HCT116 (cell line): Measurements from ENCODE around the gene PRKD2.

Experiments used
- EZH2 ChIP-seq: fragments of 200-600 bp; sonication (generic); IDR thresholded peaks from 2 replicates; pipeline ENCODE4 v1.6.1; 2017; ENCODE audit warnings: antibody characterized with exemption, mixed run types
- EZH2phosphoT487 ChIP-seq: fragments of 200-600 bp; IDR thresholded peaks from 2 replicates; pipeline ENCODE4 v1.6.1; 2018; ENCODE audit warnings: antibody characterized with exemption, borderline replicate concordance
- POLR2A ChIP-seq: IDR thresholded peaks from 2 replicates; pipeline ENCODE4 v1.7.0; 2011; ENCODE audit warnings: borderline replicate concordance; ENCODE audit not compliant: insufficient read depth, insufficient read length; ENCODE audit errors: extremely low read depth
- POLR2AphosphoS5 ChIP-seq: IDR thresholded peaks from 2 replicates; pipeline ENCODE4 v1.6.1; 2011; ENCODE audit warnings: mild to moderate bottlenecking, low read depth, low read length, moderate library complexity
- SIN3A ChIP-seq: IDR thresholded peaks from 2 replicates; pipeline ENCODE4 v1.6.1; 2012; ENCODE audit warnings: low read depth
- YY1 ChIP-seq: IDR thresholded peaks from 2 replicates; pipeline ENCODE4 v1.6.1; 2011; ENCODE audit warnings: low read length, low read depth, moderate library complexity, mild to moderate bottlenecking; ENCODE audit not compliant: insufficient replicate concordance; ENCODE audit errors: extremely low read depth
- TF ChIP-seq, protein P1 (sequence below), 3 experiments: fragments of 200-600 bp in 1 of 3; sonication (generic) in 1 of 3; IDR thresholded peaks in 2 of 3; conservative IDR thresholded peaks in 1 of 3; 2 replicates each; pipeline ENCODE4 v1.5.1; 2012 to 2017; ENCODE audit warnings: low read depth in 2 of 3, low read length in 2 of 3, antibody characterized with exemption in 1 of 3, borderline replicate concordance in 1 of 3, control low read depth in 1 of 3, mild to moderate bottlenecking in 1 of 3, mixed read lengths in 1 of 3, mixed run types in 1 of 3, moderate library complexity in 1 of 3; ENCODE audit not compliant: insufficient read depth in 1 of 3
- TF ChIP-seq, protein P2 (sequence below): IDR thresholded peaks from 2 replicates; pipeline ENCODE4 v1.6.1; 2012
- TF ChIP-seq, protein P3 (sequence below): IDR thresholded peaks from 2 replicates; pipeline ENCODE4 v1.6.1; 2012
- TF ChIP-seq, protein P4 (sequence below): IDR thresholded peaks from 2 replicates; pipeline ENCODE4 v1.6.1; 2012; ENCODE audit warnings: low read depth
- TF ChIP-seq, protein P5 (sequence below): IDR thresholded peaks from 2 replicates; pipeline ENCODE4 v1.6.1; 2011; ENCODE audit warnings: mild to moderate bottlenecking, low read length, moderate library complexity; ENCODE audit not compliant: insufficient replicate concordance; ENCODE audit errors: extremely low read depth

DNA sequence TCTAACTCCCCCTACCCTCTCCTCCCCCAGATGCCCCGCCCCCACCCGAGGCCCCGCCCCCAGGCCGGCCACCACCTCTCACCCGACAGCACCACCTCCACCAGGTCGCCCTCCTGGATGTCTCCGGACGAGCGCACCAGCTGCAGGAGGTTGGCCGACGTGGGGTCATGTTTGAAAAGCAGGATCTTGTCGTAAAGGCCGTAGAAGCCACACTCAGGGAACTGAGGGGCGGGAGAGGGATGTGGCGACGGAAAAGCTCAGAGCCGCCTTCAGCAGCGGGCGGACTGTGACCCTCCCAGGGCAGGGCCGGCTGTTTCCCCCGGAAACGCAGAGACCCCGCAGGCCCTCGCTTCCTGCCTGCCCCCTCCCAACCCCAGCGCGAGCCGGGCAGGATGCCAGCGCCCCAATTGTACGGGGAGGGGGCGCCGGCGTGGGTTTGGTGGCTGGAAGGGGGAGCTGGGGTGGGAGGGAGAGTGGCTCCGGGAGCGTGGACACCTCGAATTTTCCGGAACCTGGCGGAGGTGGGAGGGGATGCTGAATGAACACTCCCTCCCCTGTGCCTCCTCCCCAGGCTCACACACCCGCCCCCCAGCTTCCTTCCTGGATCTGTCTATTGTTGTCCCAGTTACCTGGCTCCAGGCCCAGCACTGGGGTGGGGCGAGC, 3.0 kb downstream of the PRKD2 start:
- TF ChIP-seq SIN3A (no peak), EZH2 (no peak), POLR2AphosphoS5 (peak; percentile 47), YY1 (no peak), EZH2phosphoT487 (no peak), POLR2A (no peak)
- TF ChIP-seq, protein P1, sequence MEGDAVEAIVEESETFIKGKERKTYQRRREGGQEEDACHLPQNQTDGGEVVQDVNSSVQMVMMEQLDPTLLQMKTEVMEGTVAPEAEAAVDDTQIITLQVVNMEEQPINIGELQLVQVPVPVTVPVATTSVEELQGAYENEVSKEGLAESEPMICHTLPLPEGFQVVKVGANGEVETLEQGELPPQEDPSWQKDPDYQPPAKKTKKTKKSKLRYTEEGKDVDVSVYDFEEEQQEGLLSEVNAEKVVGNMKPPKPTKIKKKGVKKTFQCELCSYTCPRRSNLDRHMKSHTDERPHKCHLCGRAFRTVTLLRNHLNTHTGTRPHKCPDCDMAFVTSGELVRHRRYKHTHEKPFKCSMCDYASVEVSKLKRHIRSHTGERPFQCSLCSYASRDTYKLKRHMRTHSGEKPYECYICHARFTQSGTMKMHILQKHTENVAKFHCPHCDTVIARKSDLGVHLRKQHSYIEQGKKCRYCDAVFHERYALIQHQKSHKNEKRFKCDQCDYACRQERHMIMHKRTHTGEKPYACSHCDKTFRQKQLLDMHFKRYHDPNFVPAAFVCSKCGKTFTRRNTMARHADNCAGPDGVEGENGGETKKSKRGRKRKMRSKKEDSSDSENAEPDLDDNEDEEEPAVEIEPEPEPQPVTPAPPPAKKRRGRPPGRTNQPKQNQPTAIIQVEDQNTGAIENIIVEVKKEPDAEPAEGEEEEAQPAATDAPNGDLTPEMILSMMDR (IDR thresholded peaks at IDR 0.05 in 2 of 3, conservative IDR thresholded peaks at IDR 0.05 in 1 of 3; ENCODE audit: borderline replicate concordance in 1 of 3, insufficient read depth in 1 of 3, low read depth in 2 of 3, low read length in 2 of 3), result no peak
- TF ChIP-seq, protein P2, sequence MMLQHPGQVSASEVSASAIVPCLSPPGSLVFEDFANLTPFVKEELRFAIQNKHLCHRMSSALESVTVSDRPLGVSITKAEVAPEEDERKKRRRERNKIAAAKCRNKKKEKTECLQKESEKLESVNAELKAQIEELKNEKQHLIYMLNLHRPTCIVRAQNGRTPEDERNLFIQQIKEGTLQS, result no peak
- TF ChIP-seq, protein P3, sequence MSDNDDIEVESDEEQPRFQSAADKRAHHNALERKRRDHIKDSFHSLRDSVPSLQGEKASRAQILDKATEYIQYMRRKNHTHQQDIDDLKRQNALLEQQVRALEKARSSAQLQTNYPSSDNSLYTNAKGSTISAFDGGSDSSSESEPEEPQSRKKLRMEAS, result 0 out of 2 replicates have a peak, but pooled peaks have one; percentile 38
- TF ChIP-seq, protein P4, sequence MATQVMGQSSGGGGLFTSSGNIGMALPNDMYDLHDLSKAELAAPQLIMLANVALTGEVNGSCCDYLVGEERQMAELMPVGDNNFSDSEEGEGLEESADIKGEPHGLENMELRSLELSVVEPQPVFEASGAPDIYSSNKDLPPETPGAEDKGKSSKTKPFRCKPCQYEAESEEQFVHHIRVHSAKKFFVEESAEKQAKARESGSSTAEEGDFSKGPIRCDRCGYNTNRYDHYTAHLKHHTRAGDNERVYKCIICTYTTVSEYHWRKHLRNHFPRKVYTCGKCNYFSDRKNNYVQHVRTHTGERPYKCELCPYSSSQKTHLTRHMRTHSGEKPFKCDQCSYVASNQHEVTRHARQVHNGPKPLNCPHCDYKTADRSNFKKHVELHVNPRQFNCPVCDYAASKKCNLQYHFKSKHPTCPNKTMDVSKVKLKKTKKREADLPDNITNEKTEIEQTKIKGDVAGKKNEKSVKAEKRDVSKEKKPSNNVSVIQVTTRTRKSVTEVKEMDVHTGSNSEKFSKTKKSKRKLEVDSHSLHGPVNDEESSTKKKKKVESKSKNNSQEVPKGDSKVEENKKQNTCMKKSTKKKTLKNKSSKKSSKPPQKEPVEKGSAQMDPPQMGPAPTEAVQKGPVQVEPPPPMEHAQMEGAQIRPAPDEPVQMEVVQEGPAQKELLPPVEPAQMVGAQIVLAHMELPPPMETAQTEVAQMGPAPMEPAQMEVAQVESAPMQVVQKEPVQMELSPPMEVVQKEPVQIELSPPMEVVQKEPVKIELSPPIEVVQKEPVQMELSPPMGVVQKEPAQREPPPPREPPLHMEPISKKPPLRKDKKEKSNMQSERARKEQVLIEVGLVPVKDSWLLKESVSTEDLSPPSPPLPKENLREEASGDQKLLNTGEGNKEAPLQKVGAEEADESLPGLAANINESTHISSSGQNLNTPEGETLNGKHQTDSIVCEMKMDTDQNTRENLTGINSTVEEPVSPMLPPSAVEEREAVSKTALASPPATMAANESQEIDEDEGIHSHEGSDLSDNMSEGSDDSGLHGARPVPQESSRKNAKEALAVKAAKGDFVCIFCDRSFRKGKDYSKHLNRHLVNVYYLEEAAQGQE, result no peak
- TF ChIP-seq, protein P5, sequence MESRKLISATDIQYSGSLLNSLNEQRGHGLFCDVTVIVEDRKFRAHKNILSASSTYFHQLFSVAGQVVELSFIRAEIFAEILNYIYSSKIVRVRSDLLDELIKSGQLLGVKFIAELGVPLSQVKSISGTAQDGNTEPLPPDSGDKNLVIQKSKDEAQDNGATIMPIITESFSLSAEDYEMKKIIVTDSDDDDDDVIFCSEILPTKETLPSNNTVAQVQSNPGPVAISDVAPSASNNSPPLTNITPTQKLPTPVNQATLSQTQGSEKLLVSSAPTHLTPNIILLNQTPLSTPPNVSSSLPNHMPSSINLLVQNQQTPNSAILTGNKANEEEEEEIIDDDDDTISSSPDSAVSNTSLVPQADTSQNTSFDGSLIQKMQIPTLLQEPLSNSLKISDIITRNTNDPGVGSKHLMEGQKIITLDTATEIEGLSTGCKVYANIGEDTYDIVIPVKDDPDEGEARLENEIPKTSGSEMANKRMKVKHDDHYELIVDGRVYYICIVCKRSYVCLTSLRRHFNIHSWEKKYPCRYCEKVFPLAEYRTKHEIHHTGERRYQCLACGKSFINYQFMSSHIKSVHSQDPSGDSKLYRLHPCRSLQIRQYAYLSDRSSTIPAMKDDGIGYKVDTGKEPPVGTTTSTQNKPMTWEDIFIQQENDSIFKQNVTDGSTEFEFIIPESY, result no peak
